Upper lobe of right lung (tissue), 1 donor: ENCODE results near the gene MGAT3. TPM values are rescaled to one million over a fixed set of nuclear protein-coding genes. Genes with fewer than 3 reads are reported as not detected.
A peak's percentile ranks its signal among the peaks of the same experiment; 100 is the strongest.

Experiments
- ATAC-seq: fragments of 200-7000 bp; cut with Tn5 transposase; one replicate; pipeline ENCODE4 v1.9.1; 2020; ENCODE audit warnings: mild to moderate bottlenecking, moderate library complexity
- DNase-seq: peaks from one replicate; pipeline ENCODE4 v3.0.0-alpha.2; 2020
- H3K27ac ChIP-seq: fragments of 200-600 bp; one replicate; pipeline ENCODE4 v1.8.0; 2022
- H3K27me3 ChIP-seq: fragments of 200-600 bp; one replicate; pipeline ENCODE4 v1.8.0; 2022; ENCODE audit warnings: mild to moderate bottlenecking
- H3K36me3 ChIP-seq: fragments of 200-600 bp; one replicate; pipeline ENCODE4 v1.8.0; 2022
- H3K4me1 ChIP-seq: fragments of 200-600 bp; one replicate; pipeline ENCODE4 v1.8.0; 2022
- H3K4me3 ChIP-seq: fragments of 200-600 bp; one replicate; pipeline ENCODE4 v1.8.0; 2022; ENCODE audit warnings: mild to moderate bottlenecking
- H3K9me3 ChIP-seq: fragments of 200-600 bp; one replicate; pipeline ENCODE4 v1.8.0; 2022
- intact Hi-C: fragments of 100-400 bp; cut with DNase I; formaldehyde crosslinking; loops from one replicate; pipeline ENCODE4 v1.11.0; 2022
- total RNA-seq: library from RNA; stranded (reverse); fragmentation: NEBNext Ultra II Directional; extraction: Animal tissue kit (Norgen Biotek cat#: 25700); gene quantifications from one replicate; pipeline ENCODE4 v1.2.1, GENCODE V29; 2021
- TF ChIP-seq, protein P1 (sequence below): fragments of 200-600 bp; IDR thresholded peaks from one replicate; pipeline ENCODE4 v1.8.0; 2022; ENCODE audit warnings: antibody characterized with exemption
- donor health status: DM: no; HTN: yes; CAD: no; lungs with severe emphysema.

Gene MGAT3
- total RNA-seq, 1 donor from 2014 or later: 34.8 TPM

DNA sequence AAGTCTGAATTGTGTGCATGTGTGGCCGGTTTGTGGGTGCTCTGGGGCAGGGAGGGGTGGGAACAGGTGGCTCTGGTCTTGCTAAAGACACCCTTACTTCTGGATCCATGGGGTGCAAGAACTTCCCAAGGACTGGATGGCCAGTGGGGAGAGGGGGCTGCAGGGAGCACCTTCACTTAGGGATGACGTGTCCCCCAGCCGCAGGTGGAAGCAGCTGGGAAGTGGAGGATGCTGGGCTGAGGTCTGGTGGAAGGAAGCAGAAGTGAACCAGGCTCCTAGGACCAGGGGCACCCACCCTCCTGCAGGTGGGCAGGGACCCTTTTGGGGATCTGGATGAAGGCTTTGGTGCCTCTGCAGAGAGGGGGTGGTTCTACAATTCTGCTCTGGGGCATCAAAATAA, 35.4 kb downstream of the MGAT3 start:
- no peaks in the 10 kb centered on the region for H3K9me3 ChIP-seq
- peaks cover 21% of the 10 kb centered on the region for H3K4me1 ChIP-seq
- DNase-seq: no peak
- H3K27me3 ChIP-seq: no peaks in the 10 kb centered on the region
- H3K27ac ChIP-seq: no peak overlapping the region
- H3K4me3 ChIP-seq: no peak overlapping the region
- TF ChIP-seq, protein P1, sequence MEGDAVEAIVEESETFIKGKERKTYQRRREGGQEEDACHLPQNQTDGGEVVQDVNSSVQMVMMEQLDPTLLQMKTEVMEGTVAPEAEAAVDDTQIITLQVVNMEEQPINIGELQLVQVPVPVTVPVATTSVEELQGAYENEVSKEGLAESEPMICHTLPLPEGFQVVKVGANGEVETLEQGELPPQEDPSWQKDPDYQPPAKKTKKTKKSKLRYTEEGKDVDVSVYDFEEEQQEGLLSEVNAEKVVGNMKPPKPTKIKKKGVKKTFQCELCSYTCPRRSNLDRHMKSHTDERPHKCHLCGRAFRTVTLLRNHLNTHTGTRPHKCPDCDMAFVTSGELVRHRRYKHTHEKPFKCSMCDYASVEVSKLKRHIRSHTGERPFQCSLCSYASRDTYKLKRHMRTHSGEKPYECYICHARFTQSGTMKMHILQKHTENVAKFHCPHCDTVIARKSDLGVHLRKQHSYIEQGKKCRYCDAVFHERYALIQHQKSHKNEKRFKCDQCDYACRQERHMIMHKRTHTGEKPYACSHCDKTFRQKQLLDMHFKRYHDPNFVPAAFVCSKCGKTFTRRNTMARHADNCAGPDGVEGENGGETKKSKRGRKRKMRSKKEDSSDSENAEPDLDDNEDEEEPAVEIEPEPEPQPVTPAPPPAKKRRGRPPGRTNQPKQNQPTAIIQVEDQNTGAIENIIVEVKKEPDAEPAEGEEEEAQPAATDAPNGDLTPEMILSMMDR: no peak
- no peaks in the 10 kb centered on the region for H3K36me3 ChIP-seq
- intact Hi-C loops: no loop called here
- no peak for ATAC-seq

GRCh38 chr22:39493759-39494158, 36.9 kb downstream of the MGAT3 start:
- no peak for ATAC-seq
- H3K27ac ChIP-seq: peak overlapping the region; percentile 3
- H3K4me1 ChIP-seq: peaks cover 21% of the 10 kb centered on the region
- no peaks in the 10 kb centered on the region for H3K9me3 ChIP-seq
- no peaks in the 10 kb centered on the region for H3K36me3 ChIP-seq
- no peak for DNase-seq
- TF ChIP-seq, protein P1: no peak
- H3K27me3 ChIP-seq: no peaks in the 10 kb centered on the region
- intact Hi-C loops: no loop called here
- no peak overlapping the region for H3K4me3 ChIP-seq

GRCh38 chr22:39494471-39495120, 37.8 kb downstream of the MGAT3 start:
- peak; percentile 61 for DNase-seq
- TF ChIP-seq, protein P1: no peak
- intact Hi-C loops: loop anchor here (5.0 kb wide), 1 partner anchor 38 kb away; the partner anchor contains the start of gene RPS19BP1
- Histone ChIP-seq H3K36me3 (no peaks in the 10 kb centered on the region), H3K27ac (peak overlapping the region; percentile 21), H3K4me3 (no peak overlapping the region), H3K27me3 (no peaks in the 10 kb centered on the region), H3K9me3 (no peaks in the 10 kb centered on the region), H3K4me1 (peaks cover 21% of the 10 kb centered on the region)
- ATAC-seq: peak; percentile 51

DNA sequence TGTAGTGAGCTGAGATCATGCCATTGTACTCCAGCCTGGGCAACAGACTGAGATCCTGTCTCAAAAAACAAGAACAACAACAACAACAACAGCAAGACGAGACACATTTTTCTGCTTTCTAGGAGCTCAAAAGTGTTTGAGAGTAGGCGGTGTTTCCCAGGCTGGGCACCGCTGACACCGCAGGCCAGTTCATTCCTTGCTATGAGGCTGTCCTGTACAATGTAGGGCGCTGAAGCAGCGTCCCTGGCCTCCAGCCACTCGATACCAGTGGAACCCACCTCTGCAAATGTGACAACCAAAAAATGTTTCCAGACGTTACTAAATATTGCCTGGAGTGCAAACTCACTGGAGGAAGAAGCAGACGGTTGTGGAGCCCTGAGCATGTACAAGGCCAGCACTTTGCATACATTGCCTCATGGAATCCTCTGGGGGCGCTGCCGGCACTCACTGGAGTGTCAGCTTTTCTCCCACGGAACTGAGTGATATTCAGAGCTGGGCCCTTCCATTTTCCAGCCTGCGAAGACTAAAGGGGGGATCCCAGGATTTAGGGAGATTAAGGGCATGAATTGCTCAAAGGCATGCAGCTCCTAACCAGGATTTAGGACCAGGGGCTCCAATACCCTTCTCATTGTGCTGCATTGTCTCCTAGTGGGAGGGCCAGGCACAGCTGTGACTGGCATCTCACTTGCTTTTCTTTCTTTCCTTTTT, 39.5 kb downstream of the MGAT3 start:
- ATAC-seq (peak; percentile 89), DNase-seq (peak; percentile 85)
- no peaks in the 10 kb centered on the region for H3K36me3 ChIP-seq
- no peak overlapping the region for H3K4me3 ChIP-seq
- TF ChIP-seq, protein P1: peak; percentile 76
- H3K27me3 ChIP-seq: no peaks in the 10 kb centered on the region
- intact Hi-C loops: loop anchor here (5.0 kb wide), 1 partner anchor 36 kb away; the partner anchor contains the start of gene RPS19BP1
- H3K4me1 ChIP-seq: peaks cover 25% of the 10 kb centered on the region
- H3K27ac ChIP-seq: no peak overlapping the region
- no peaks in the 10 kb centered on the region for H3K9me3 ChIP-seq

GRCh38 chr22:39497429-39497828, 40.6 kb downstream of the MGAT3 start:
- intact Hi-C loops: loop anchor here (5.0 kb wide), 1 partner anchor 35 kb away; the partner anchor contains the start of gene RPS19BP1
- no peaks in the 10 kb centered on the region for H3K9me3 ChIP-seq
- no peak for ATAC-seq
- TF ChIP-seq, protein P1: no peak
- H3K27ac ChIP-seq: no peak overlapping the region
- no peak for DNase-seq
- H3K36me3 ChIP-seq: no peaks in the 10 kb centered on the region
- H3K4me1 ChIP-seq: peaks cover 30% of the 10 kb centered on the region
- H3K4me3 ChIP-seq: no peak overlapping the region
- no peaks in the 10 kb centered on the region for H3K27me3 ChIP-seq
